CD4-positive, alpha-beta T cell (primary cell): ENCODE data around the gene BAX. TPM values are rescaled to one million over a fixed set of nuclear protein-coding genes. Genes with fewer than 3 reads are reported as not detected.

Experiments used
- ATAC-seq: fragments of 200-7000 bp; cut with Tn5 transposase; one replicate; pipeline ENCODE4 v1.10.0; 2022; ENCODE audit warnings: mild to moderate bottlenecking; ENCODE audit not compliant: poor library complexity
- CTCF ChIA-PET: fragments of 350-600 bp; sonication (Branson Sonifier 250); formaldehyde crosslinking; loops from one replicate; lab custom pipeline; 2021; ENCODE audit warnings: antibody characterized with exemption, inconsistent platforms; lab: Charles Lee
- POLR2A ChIA-PET: fragments of 350-600 bp; sonication (Branson Sonifier 250); formaldehyde crosslinking; loops from one replicate; lab custom pipeline; 2021; ENCODE audit warnings: antibody characterized with exemption, inconsistent platforms; lab: Charles Lee
- DNase-seq, 14 experiments: peaks; one replicate each; pipeline ENCODE4 v3.0.0-alpha.2; 2013 to 2020; ENCODE audit warnings: mixed read lengths in 2 of 14
- H3K27ac ChIP-seq, 2 donors: one replicate each; pipeline versions ENCODE4 v1.5.1 to v1.7.0; 2013; ENCODE audit warnings: low read length in 2 of 2, low read depth in 1 of 2, mild to moderate bottlenecking in 1 of 2
- H3K27me3 ChIP-seq, 2 experiments: 1 replicate in 1 of 2; 2 replicates in 1 of 2; pipeline versions ENCODE4 v1.6.1 to v1.7.0; 2013; ENCODE audit warnings: low read length in 2 of 2, control low read depth in 1 of 2, mild to moderate bottlenecking in 1 of 2, moderate library complexity in 1 of 2; ENCODE audit not compliant: insufficient read depth in 2 of 2, control insufficient read depth in 1 of 2
- H3K36me3 ChIP-seq: one replicate; pipeline ENCODE4 v1.6.1; 2013; ENCODE audit warnings: low read length, control low read depth; ENCODE audit not compliant: insufficient read depth
- H3K4me1 ChIP-seq: one replicate; pipeline ENCODE4 v1.6.1; 2013; ENCODE audit warnings: low read length, control low read depth; ENCODE audit not compliant: insufficient read depth
- H3K4me3 ChIP-seq: one replicate; pipeline ENCODE4 v1.5.1; 2013; ENCODE audit warnings: mild to moderate bottlenecking, low read length, moderate library complexity
- H3K9me3 ChIP-seq, 2 experiments: 1 replicate in 1 of 2; 2 replicates in 1 of 2; pipeline versions ENCODE4 v1.6.1 to v1.7.0; 2013; ENCODE audit warnings: low read length in 2 of 2, mild to moderate bottlenecking in 2 of 2, control low read depth in 1 of 2, moderate library complexity in 1 of 2; ENCODE audit not compliant: control insufficient read depth in 1 of 2, insufficient read depth in 1 of 2
- H3K27ac Mint-ChIP-seq: one replicate; pipeline ENCODE4 v1.8.0; 2020; ENCODE audit warnings: mixed read lengths
- H3K27me3 Mint-ChIP-seq: one replicate; pipeline ENCODE4 v1.8.0; 2021; ENCODE audit warnings: mixed read lengths
- H3K36me3 Mint-ChIP-seq: one replicate; pipeline ENCODE4 v1.8.0; 2021; ENCODE audit warnings: low read depth, mixed read lengths
- H3K4me1 Mint-ChIP-seq: one replicate; pipeline ENCODE4 v1.8.0; 2021; ENCODE audit warnings: low read depth, mixed read lengths
- H3K4me3 Mint-ChIP-seq: one replicate; pipeline ENCODE4 v1.8.0; 2020; ENCODE audit warnings: mild to moderate bottlenecking, mixed read lengths
- H3K9me3 Mint-ChIP-seq: one replicate; pipeline ENCODE4 v1.8.0; 2020; ENCODE audit warnings: mixed read lengths
- CTCF ChIP-seq: fragments of 200-600 bp; IDR thresholded peaks from one replicate; pipeline ENCODE4 v1.8.0; 2022; ENCODE audit warnings: antibody characterized with exemption, mild to moderate bottlenecking
- intact Hi-C, 2 experiments: fragments of 100-400 bp; cut with DNase I in 1 of 2; cut with micrococcal nuclease in 1 of 2; formaldehyde crosslinking; loops; one replicate each; pipeline versions ENCODE4 v1.15.1 to v1.9.0; 2023 to 2025; cut with DNase I, micrococcal nuclease
- total RNA-seq, 174 experiments: library from RNA in 2 of 174; stranded (reverse) in 2 of 174; gene quantifications; one replicate each; pipeline ENCODE4 v1.2.3 and lab custom pipeline; 2021 to 2026

The BAX gene
- total RNA-seq, 2 experiments from 2014 or later = 52.9 to 60.4 TPM

- Mint-ChIP-seq H3K4me3 (no peak overlapping the region), H3K4me1 (peaks cover 24% of the 10 kb centered on the region), H3K9me3 (no peaks in the 10 kb centered on the region), H3K36me3 (peaks cover 27% of the 10 kb centered on the region), H3K27me3 (no peaks in the 10 kb centered on the region), H3K27ac (no peak overlapping the region)
- TF ChIP-seq CTCF = peak; percentile 63
- Histone ChIP-seq H3K9me3 (no peaks in the 10 kb centered on the region), H3K27me3 (no peaks in the 10 kb centered on the region), H3K4me1 (peaks cover 13% of the 10 kb centered on the region), H3K36me3 (peaks cover 17% of the 10 kb centered on the region), H3K4me3 (no peak overlapping the region), H3K27ac (no peak overlapping the region)
- ChIA-PET CTCF (interaction anchor here (0.6 to 1.5 kb wide), 13 partner anchors 12 to 480 kb away, joined by 3 to 7 read pairs (median 3); a partner anchor contains a TSS), POLR2A (interaction anchor here (1.0 to 1.1 kb wide), 2 partner anchors 18 to 29 kb away, joined by 3 to 4 read pairs; no protein-coding TSS in a partner anchor)
- DNase-seq = peak; percentile 61 to 82 (median 68)
- ATAC-seq = peak; percentile 94
- intact Hi-C loops = loop anchor here (1.0 to 10.0 kb wide), 6 partner anchors 83 to 635 kb away; partner anchors contain the start of genes SLC17A7 (in 1 of the 2), SYNGR4 (in 1 of the 2) and TMEM143 (in 1 of the 2)
Measured at GRCh38 chr19:48999481-49000325, 45.0 kb downstream of the BAX start.

- no peak for DNase-seq
- Histone ChIP-seq H3K27ac (no peak overlapping the region), H3K4me1 (peaks cover 5% of the 10 kb centered on the region), H3K36me3 (peaks cover 42% of the 10 kb centered on the region), H3K9me3 (no peaks in the 10 kb centered on the region), H3K4me3 (no peak overlapping the region), H3K27me3 (no peaks in the 10 kb centered on the region)
- POLR2A ChIA-PET = no interaction called here
- no peaks in the 10 kb centered on the region for H3K27me3 Mint-ChIP-seq
- no peak overlapping the region for H3K27ac Mint-ChIP-seq
- no peak for TF ChIP-seq CTCF
- peaks cover 54% of the 10 kb centered on the region for H3K36me3 Mint-ChIP-seq
- H3K4me3 Mint-ChIP-seq = no peak overlapping the region
- intact Hi-C loops = no loop called here
- ATAC-seq = no peak
- peaks cover 6% of the 10 kb centered on the region for H3K4me1 Mint-ChIP-seq
- H3K9me3 Mint-ChIP-seq = no peaks in the 10 kb centered on the region
- CTCF ChIA-PET = interaction anchor here (0.6 kb wide), 1 partner anchor 157 kb away, joined by 4 read pairs; no protein-coding TSS in a partner anchor
Measured at GRCh38 chr19:49004133-49004532, 49.5 kb downstream of the BAX start.

GRCh38 chr19:49004964-49005614 lies 50.4 kb downstream of the BAX start:
- intact Hi-C loops = no loop called here
- H3K36me3 Mint-ChIP-seq = peaks cover 59% of the 10 kb centered on the region
- H3K9me3 ChIP-seq = no peaks in the 10 kb centered on the region
- ChIA-PET CTCF (no interaction called here), POLR2A (no interaction called here)
- H3K4me3 ChIP-seq = no peak overlapping the region
- H3K4me3 Mint-ChIP-seq = no peak overlapping the region
- H3K36me3 ChIP-seq = peaks cover 49% of the 10 kb centered on the region
- no peak for TF ChIP-seq CTCF
- H3K4me1 Mint-ChIP-seq = no peaks in the 10 kb centered on the region
- H3K27ac Mint-ChIP-seq = no peak overlapping the region
- no peaks in the 10 kb centered on the region for H3K9me3 Mint-ChIP-seq
- no peaks in the 10 kb centered on the region for H3K4me1 ChIP-seq
- no peaks in the 10 kb centered on the region for H3K27me3 Mint-ChIP-seq
- no peak overlapping the region for H3K27ac ChIP-seq
- DNase-seq (no peak), ATAC-seq (no peak)
- no peaks in the 10 kb centered on the region for H3K27me3 ChIP-seq
